GM19193 (cell line): ENCODE results near the gene CEP112.

Experiments used
- POLR2A ChIP-seq: IDR thresholded peaks from 4 replicates; pipeline ENCODE4 v1.6.1; 2011; ENCODE audit not compliant: insufficient read depth, insufficient read length; ENCODE audit errors: extremely low read depth

CEP112 gene

GRCh38 chr17:65754081-65754480 lies 437.9 kb downstream of the CEP112 start:
- no peak for TF ChIP-seq POLR2A

GRCh38 chr17:65753348-65753747 lies 438.6 kb downstream of the CEP112 start:
- no peak for TF ChIP-seq POLR2A

- TF ChIP-seq POLR2A: no peak
Measured at GRCh38 chr17:65751263-65751662, 440.7 kb downstream of the CEP112 start.

GRCh38 chr17:65750631-65751115 lies 441.3 kb downstream of the CEP112 start:
- no peak for TF ChIP-seq POLR2A

- no peak for TF ChIP-seq POLR2A
Measured at GRCh38 chr17:65750166-65750565, 441.8 kb downstream of the CEP112 start.

GRCh38 chr17:65749479-65749878 lies 442.5 kb downstream of the CEP112 start:
- TF ChIP-seq POLR2A: no peak

- TF ChIP-seq POLR2A: no peak
Measured at GRCh38 chr17:65745241-65745640, 446.7 kb downstream of the CEP112 start.

- TF ChIP-seq POLR2A: no peak
Measured at GRCh38 chr17:65743308-65743655, 448.7 kb downstream of the CEP112 start.

- no peak for TF ChIP-seq POLR2A
Measured at GRCh38 chr17:65742403-65743307, 449.3 kb downstream of the CEP112 start.

- TF ChIP-seq POLR2A: no peak
Measured at GRCh38 chr17:65741710-65742109, 450.2 kb downstream of the CEP112 start.

- no peak for TF ChIP-seq POLR2A
Measured at GRCh38 chr17:65739034-65739433, 452.9 kb downstream of the CEP112 start.

- no peak for TF ChIP-seq POLR2A
Measured at GRCh38 chr17:65737451-65737850, 454.5 kb downstream of the CEP112 start.

- TF ChIP-seq POLR2A: no peak
Measured at GRCh38 chr17:65733314-65733713, 458.6 kb downstream of the CEP112 start.

- no peak for TF ChIP-seq POLR2A
Measured at GRCh38 chr17:65730711-65731169, 461.2 kb downstream of the CEP112 start.

GRCh38 chr17:65729207-65729606 lies 462.7 kb downstream of the CEP112 start:
- no peak for TF ChIP-seq POLR2A

- TF ChIP-seq POLR2A: no peak
Measured at GRCh38 chr17:65727832-65728231, 464.1 kb downstream of the CEP112 start.
